ENCODE measurements around the gene CHKA.

Gene CHKA

GRCh38 chr11:68067991-68068390, 53.2 kb downstream of the CHKA start:
- DNase-seq = no peak

- no peak for DNase-seq
Measured at GRCh38 chr11:68066742-68067141, 54.4 kb downstream of the CHKA start.

GRCh38 chr11:68065841-68066240, 55.3 kb downstream of the CHKA start:
- no peak for DNase-seq

GRCh38 chr11:68064926-68065325, 56.3 kb downstream of the CHKA start:
- DNase-seq = no peak

GRCh38 chr11:68061508-68061907, 59.7 kb downstream of the CHKA start:
- DNase-seq = no peak

GRCh38 chr11:68057807-68058206, 63.4 kb downstream of the CHKA start:
- DNase-seq = no peak

- no peak for DNase-seq
Measured at GRCh38 chr11:68056317-68057285, 64.6 kb downstream of the CHKA start.

GRCh38 chr11:68053981-68054812, 67.0 kb downstream of the CHKA start:
- no peak for DNase-seq

GRCh38 chr11:68053117-68053516, 68.1 kb downstream of the CHKA start:
- DNase-seq = no peak

GRCh38 chr11:68052137-68052873, 68.9 kb downstream of the CHKA start:
- no peak for DNase-seq

GRCh38 chr11:68051191-68052136, 69.7 kb downstream of the CHKA start:
- no peak for DNase-seq

GRCh38 chr11:68050371-68050841, 70.8 kb downstream of the CHKA start:
- DNase-seq = no peak

- DNase-seq = no peak
Measured at GRCh38 chr11:68049509-68050370, 71.4 kb downstream of the CHKA start.

GRCh38 chr11:68048681-68049508, 72.3 kb downstream of the CHKA start:
- DNase-seq = no peak

- no peak for DNase-seq
Measured at GRCh38 chr11:68047437-68048290, 73.5 kb downstream of the CHKA start.

GRCh38 chr11:68044898-68045351, 76.3 kb downstream of the CHKA start:
- DNase-seq = no peak

GRCh38 chr11:68044145-68044813, 76.9 kb downstream of the CHKA start:
- no peak for DNase-seq
